A549 (cell line): ENCODE data around the gene PTPN22.

Experiments
- CEBPB ChIP-seq, 2 experiments: fragments of >200 bp in 1 of 2; sonication (Bioruptor Twin) in 1 of 2; formaldehyde crosslinking in 1 of 2; IDR thresholded peaks; 2 replicates each; pipeline ENCODE4 v1.6.1; 2012 to 2016
- CTCF ChIP-seq: fragments of >200 bp; sonication (Bioruptor Twin); formaldehyde crosslinking; IDR thresholded peaks from 3 replicates; pipeline ENCODE4 v1.5.1; 2016
- FOSL2 ChIP-seq, 2 experiments: fragments of 450-650 bp in 1 of 2; fragments of >200 bp in 1 of 2; sonication (Bioruptor Twin) in 1 of 2; formaldehyde crosslinking; IDR thresholded peaks; 2 replicates each; pipeline versions ENCODE4 v1.5.0 to v1.6.1; 2016 to 2020; ENCODE audit warnings: mild to moderate bottlenecking in 1 of 2, moderate library complexity in 1 of 2
- MYC ChIP-seq: IDR thresholded peaks from 2 replicates; pipeline ENCODE4 v1.6.1; 2012; ENCODE audit warnings: mild to moderate bottlenecking, inconsistent platforms, low read length, improper control_type of control experiment, borderline replicate concordance
- POLR2A ChIP-seq: IDR thresholded peaks from 2 replicates; pipeline ENCODE4 v1.6.1; 2012; ENCODE audit warnings: mild to moderate bottlenecking, low read length
- RARB ChIP-seq: fragments of 250-450 bp; sonication (Bioruptor Pico); IDR thresholded peaks from 2 replicates; pipeline ENCODE4 v1.8.0; 2021; ENCODE audit warnings: mild to moderate bottlenecking, moderate library complexity
- RFX5 ChIP-seq: fragments of 450-650 bp; IDR thresholded peaks from 2 replicates; pipeline ENCODE4 v1.7.1; 2014; ENCODE audit warnings: antibody characterized with exemption, mild to moderate bottlenecking, moderate library complexity

- TF ChIP-seq CTCF (no peak), POLR2A (no peak), FOSL2 (IDR thresholded peaks at IDR 0.05) (no peak), FOSL2 (CRISPR knock-in tag; IDR thresholded peaks at IDR 0.05) (no peak), CEBPB (IDR thresholded peaks at IDR 0.05) (no peak), RARB (CRISPR knock-in tag) (no peak), MYC (no peak), RFX5 (no peak)
Observed at GRCh38 chr1:113891631-113892220, 20.2 kb upstream of the PTPN22 start.
